Calu3 (cell line): ENCODE results near the gene MARCHF10. TPM values are rescaled to one million over a fixed set of nuclear protein-coding genes. Genes with fewer than 3 reads are reported as not detected.

Experiments
- BruUV-seq: library from RNA; stranded (reverse); fragments of 400-500 nt; replicated peaks from 2 replicates; lab custom pipeline; 2021; lab: Mats Ljungman, UMichigan
- CTCF ChIA-PET: fragments of 300-600 bp; sonication (Branson Sonifier 250); formaldehyde crosslinking; loops from one replicate; lab custom pipeline; 2022; ENCODE audit warnings: antibody characterized with exemption; lab: Charles Lee
- DNase-seq: peaks from one replicate; pipeline ENCODE4 v3.0.0; 2022
- H3K27ac Mint-ChIP-seq: one replicate; pipeline ENCODE4 v1.8.0; 2022; ENCODE audit warnings: mixed read lengths; ENCODE audit not compliant: unreplicated experiment
- H3K27me3 Mint-ChIP-seq: one replicate; pipeline ENCODE4 v1.8.0; 2022; ENCODE audit warnings: mixed read lengths; ENCODE audit not compliant: unreplicated experiment
- H3K36me3 Mint-ChIP-seq: one replicate; pipeline ENCODE4 v1.8.0; 2022; ENCODE audit warnings: mild to moderate bottlenecking, moderate library complexity, mixed read lengths; ENCODE audit not compliant: insufficient read depth, unreplicated experiment
- H3K4me1 Mint-ChIP-seq: one replicate; pipeline ENCODE4 v1.8.0; 2022; ENCODE audit warnings: mild to moderate bottlenecking, low read depth, mixed read lengths; ENCODE audit not compliant: unreplicated experiment
- H3K4me3 Mint-ChIP-seq: one replicate; pipeline ENCODE4 v1.8.0; 2022; ENCODE audit warnings: mild to moderate bottlenecking, low read depth, moderate library complexity, mixed read lengths; ENCODE audit not compliant: unreplicated experiment
- H3K9me3 Mint-ChIP-seq: one replicate; pipeline ENCODE4 v1.8.0; 2022; ENCODE audit warnings: low read depth, mixed read lengths; ENCODE audit not compliant: unreplicated experiment
- intact Hi-C: fragments of 100-400 bp; cut with micrococcal nuclease; formaldehyde crosslinking; loops from one replicate; pipeline ENCODE4 v1.10.0; 2022; ENCODE audit not compliant: unreplicated experiment
- total RNA-seq: library from RNA; stranded (reverse); gene quantifications from 2 replicates; pipeline ENCODE4 v1.2.3, GENCODE V29; 2022
- TF ChIP-seq, protein P1 (sequence below): fragments of 200-600 bp; IDR thresholded peaks from one replicate; pipeline ENCODE4 v1.8.0; 2022; ENCODE audit warnings: antibody characterized with exemption; ENCODE audit not compliant: unreplicated experiment

The MARCHF10 gene
- total RNA-seq, 1 experiment from 2014 or later = not detected

DNA sequence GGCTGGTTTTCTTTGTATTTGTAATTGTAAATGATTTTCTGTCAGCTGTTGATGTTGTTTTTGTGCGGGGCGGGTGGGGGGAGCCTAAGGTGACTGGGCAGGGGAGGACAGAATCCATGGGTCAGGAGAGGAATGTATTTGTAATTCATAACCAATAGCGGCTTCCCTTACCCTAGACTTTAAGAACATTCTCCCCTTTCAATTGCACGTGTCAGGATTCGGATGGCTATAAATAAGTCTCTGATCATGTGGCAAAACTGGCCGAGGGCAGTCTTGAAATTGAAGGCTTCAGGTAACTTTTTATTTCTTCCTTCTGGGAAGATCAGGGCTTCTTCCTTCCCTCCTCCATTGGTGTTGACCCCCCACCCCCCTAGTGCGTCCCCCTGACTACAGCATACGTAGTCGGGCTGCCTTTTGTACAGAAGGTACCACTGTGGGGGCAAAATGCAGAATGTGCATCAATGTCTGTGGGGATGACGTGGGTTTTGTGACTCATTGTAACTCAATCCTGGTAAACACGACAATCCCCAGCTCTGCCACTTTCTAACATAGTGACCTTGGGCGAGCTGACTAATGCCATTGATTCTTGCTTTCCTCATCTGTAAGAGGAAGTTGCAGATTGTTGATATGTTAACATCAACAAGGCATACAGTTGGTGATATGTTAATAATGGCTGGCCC, 16.2 kb downstream of the MARCHF10 start:
- H3K36me3 Mint-ChIP-seq = peaks cover 8% of the 10 kb centered on the region
- peaks cover 38% of the 10 kb centered on the region for H3K4me1 Mint-ChIP-seq
- H3K27ac Mint-ChIP-seq = peak overlapping the region; percentile 94
- TF ChIP-seq, protein P1, sequence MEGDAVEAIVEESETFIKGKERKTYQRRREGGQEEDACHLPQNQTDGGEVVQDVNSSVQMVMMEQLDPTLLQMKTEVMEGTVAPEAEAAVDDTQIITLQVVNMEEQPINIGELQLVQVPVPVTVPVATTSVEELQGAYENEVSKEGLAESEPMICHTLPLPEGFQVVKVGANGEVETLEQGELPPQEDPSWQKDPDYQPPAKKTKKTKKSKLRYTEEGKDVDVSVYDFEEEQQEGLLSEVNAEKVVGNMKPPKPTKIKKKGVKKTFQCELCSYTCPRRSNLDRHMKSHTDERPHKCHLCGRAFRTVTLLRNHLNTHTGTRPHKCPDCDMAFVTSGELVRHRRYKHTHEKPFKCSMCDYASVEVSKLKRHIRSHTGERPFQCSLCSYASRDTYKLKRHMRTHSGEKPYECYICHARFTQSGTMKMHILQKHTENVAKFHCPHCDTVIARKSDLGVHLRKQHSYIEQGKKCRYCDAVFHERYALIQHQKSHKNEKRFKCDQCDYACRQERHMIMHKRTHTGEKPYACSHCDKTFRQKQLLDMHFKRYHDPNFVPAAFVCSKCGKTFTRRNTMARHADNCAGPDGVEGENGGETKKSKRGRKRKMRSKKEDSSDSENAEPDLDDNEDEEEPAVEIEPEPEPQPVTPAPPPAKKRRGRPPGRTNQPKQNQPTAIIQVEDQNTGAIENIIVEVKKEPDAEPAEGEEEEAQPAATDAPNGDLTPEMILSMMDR = no peak
- CTCF ChIA-PET = interaction anchor here (0.6 to 0.7 kb wide), 4 partner anchors 146 to 266 kb away, joined by 3 to 6 read pairs (median 3); no protein-coding TSS in a partner anchor
- peak; percentile 69 for DNase-seq
- H3K4me3 Mint-ChIP-seq = peak overlapping the region; percentile 63
- TSS peak; percentile 85 for BruUV-seq
- intact Hi-C loops = loop anchor here (5.0 to 10.0 kb wide), 2 partner anchors 103 to 175 kb away; partner anchors contain the start of gene TANC2
- H3K9me3 Mint-ChIP-seq = no peaks in the 10 kb centered on the region
- H3K27me3 Mint-ChIP-seq = no peaks in the 10 kb centered on the region

- Mint-ChIP-seq H3K27ac (peak overlapping the region; percentile 94), H3K9me3 (no peaks in the 10 kb centered on the region), H3K4me1 (peaks cover 40% of the 10 kb centered on the region), H3K27me3 (no peaks in the 10 kb centered on the region), H3K36me3 (peaks cover 8% of the 10 kb centered on the region), H3K4me3 (peak overlapping the region; percentile 63)
- BruUV-seq = TSS peak; percentile 85
- peak; percentile 14 for DNase-seq
- CTCF ChIA-PET = interaction anchor here (0.6 to 1.0 kb wide), 4 partner anchors 12 to 266 kb away, joined by 3 to 6 read pairs (median 3); no protein-coding TSS in a partner anchor
- TF ChIP-seq, protein P1 = no peak
- intact Hi-C loops = loop anchor here (5.0 to 10.0 kb wide), 2 partner anchors 104 to 176 kb away; partner anchors contain the start of gene TANC2
Observed at GRCh38 chr17:62791235-62791734, 16.8 kb downstream of the MARCHF10 start.

DNA sequence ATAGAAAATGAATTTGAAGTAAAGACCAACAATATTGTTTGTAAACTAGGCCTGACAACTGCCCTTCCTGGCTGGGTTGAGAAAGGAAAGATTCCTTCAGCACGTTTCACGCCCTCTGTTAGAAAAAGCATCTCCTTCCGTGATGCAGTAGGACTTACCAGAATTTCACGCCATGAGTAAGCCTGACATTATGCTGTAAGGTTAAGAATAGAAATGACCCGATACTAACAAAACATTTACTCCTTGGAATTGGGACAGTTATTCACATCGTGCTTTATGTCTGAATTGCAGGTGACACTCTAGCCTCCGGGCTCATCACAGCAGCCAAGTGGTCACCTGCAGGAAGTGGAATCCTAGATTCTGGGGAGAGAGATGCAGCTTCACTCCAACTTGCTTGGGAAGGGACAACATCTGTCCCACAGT, 17.5 kb downstream of the MARCHF10 start:
- H3K27me3 Mint-ChIP-seq = no peaks in the 10 kb centered on the region
- no peaks in the 10 kb centered on the region for H3K9me3 Mint-ChIP-seq
- H3K4me1 Mint-ChIP-seq = peaks cover 40% of the 10 kb centered on the region
- H3K4me3 Mint-ChIP-seq = peak overlapping the region; percentile 63
- peaks cover 8% of the 10 kb centered on the region for H3K36me3 Mint-ChIP-seq
- intact Hi-C loops = loop anchor here (5.0 to 10.0 kb wide), 2 partner anchors 104 to 177 kb away; partner anchors contain the start of gene TANC2
- TF ChIP-seq, protein P1 = no peak
- H3K27ac Mint-ChIP-seq = peak overlapping the region; percentile 94
- CTCF ChIA-PET = interaction anchor here (1.0 kb wide), 1 partner anchor 12 kb away, joined by 3 read pairs; no protein-coding TSS in a partner anchor
- DNase-seq = peak; percentile 22
- no TSS peak for BruUV-seq

DNA sequence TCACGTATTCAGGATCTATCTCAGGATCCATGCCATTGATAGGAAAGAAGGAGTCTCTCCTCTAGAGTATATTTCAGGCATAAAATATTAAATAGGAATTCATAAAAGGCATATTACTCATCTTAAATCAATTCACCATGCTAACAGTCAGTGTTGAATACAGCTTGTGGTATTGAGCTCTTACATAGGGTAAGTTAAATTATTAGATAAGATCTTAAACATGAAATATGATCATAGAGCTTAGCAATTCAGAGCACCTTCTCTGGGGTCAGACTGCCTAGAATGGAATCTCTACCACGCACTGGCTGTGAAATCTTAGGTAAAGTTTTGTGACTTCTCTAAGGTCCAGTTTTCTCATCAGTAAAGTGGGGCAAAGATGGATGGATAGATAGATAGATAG, 20.7 kb downstream of the MARCHF10 start:
- intact Hi-C loops = no loop called here
- Mint-ChIP-seq H3K27me3 (no peaks in the 10 kb centered on the region), H3K9me3 (peaks cover 4% of the 10 kb centered on the region), H3K4me1 (peaks cover 40% of the 10 kb centered on the region), H3K27ac (no peak overlapping the region), H3K4me3 (no peak overlapping the region), H3K36me3 (peaks cover 8% of the 10 kb centered on the region)
- BruUV-seq = no TSS peak
- CTCF ChIA-PET = no interaction called here
- no peak for DNase-seq
- TF ChIP-seq, protein P1 = no peak
